ENCODE data around the gene XPNPEP2. TPM values are rescaled to one million over a fixed set of nuclear protein-coding genes. Genes with fewer than 3 reads are reported as not detected.

XPNPEP2 gene
- total RNA-seq, 1 experiment from 2014 or later: not detected

DNA sequence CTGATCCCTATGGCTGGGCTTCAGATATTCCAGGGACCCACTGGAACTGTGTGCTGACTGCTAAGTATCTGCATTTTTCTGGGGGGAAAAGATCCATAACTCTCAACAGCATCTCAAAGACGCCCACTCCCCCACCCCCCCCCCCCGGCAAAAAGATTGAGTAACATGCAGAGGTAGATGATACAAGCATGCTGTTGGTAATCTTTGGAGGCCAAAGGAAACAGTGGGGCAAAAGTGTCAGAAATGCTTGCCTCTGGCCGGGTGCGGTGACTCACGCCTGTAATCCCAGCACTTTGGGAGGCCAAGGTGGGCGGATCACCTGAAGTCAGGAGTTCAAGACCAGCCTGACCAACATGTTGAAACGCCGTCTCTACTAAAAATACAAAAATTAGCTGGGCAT is 12.2 kb downstream of the XPNPEP2 start:
- no peak for DNase-seq (ENCODE audit: low read depth)

DNA sequence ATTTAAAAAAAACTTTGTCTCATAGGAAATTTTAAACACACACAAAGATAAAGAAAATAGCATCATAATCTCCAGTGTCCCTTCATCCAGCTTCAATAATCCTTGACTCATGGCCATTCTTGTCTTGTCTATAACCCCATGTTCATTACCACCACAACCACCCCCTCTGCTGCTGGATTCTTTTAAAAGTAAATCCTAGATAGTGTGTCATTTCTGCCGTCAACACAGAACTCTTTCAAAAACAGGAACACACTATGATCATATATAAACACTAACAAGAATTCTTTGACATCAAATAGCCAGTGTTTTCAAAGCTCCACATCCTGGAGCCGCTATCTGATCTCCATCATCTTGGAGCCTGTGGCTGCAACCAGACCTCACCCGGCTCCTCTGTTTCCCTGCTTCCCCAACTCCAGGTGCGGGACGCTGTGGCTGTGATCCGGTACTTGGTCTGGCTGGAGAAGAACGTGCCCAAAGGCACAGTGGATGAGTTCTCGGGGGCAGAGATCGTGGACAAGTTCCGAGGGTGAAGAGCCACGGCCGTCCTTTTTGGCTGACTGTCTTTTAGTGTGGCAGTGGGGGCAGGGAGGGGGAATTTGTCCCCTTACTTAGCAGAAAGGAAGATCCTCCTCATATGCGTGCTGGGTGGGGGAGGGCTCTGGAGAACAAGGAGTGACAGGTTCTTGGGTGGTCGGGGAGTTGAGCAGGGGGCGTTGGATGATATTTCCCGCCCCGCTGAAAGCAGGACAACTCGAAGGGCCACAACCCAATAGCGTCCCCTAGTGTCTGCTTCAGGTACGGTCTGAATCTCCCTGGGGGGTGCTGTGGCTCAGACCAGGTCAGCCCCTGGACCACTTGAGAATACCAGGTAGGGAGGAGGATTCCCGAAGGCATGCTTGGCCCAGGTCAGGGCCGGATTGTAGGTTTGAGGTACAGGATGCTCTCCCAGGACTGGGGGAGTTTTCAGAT is 15.6 kb downstream of the XPNPEP2 start:
- no peak for DNase-seq (ENCODE audit: low read depth)

DNA sequence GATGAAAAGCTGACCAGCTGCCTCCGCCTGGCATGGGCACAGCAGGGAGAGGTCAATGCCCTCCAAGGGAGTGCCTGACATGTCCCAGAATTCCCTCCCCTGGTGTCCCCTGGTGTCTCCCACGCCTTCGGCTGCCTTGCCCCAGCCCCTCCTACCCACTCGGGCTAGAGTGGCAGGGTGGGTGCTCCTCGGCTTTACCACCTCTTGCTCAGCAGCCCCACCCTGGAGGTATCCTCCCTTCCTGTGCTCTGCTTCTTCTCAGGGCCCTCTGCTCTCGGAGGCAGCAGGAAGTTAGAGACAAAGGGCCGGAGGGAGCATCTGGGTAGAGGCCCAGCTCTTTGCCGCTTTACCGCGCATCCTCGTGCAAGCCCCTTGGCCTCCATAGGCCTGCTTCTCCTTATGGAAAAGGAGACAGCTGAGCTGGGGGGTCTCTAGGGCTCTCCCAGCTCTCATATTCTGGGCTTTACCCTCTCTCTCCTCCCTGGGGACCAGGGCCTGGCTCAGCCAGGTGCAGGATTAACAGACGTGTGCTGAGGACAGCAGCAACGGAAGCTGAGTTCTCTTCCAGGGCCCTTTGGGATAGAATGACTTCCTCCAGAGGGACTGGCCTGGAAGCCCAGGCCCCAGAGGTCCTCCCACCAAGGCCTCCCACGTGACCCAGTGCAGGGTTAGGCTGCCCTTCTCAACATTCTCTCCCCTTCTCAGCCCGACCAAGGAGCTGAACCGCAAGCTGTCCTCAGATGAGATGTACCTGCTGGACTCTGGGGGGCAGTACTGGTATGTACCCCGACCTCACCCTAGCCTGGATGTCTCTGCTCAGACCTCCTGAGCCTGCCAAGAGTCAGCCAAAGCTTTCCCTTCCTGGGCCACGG is 17.2 kb downstream of the XPNPEP2 start:
- no peak for DNase-seq (ENCODE audit: low read depth)

DNA sequence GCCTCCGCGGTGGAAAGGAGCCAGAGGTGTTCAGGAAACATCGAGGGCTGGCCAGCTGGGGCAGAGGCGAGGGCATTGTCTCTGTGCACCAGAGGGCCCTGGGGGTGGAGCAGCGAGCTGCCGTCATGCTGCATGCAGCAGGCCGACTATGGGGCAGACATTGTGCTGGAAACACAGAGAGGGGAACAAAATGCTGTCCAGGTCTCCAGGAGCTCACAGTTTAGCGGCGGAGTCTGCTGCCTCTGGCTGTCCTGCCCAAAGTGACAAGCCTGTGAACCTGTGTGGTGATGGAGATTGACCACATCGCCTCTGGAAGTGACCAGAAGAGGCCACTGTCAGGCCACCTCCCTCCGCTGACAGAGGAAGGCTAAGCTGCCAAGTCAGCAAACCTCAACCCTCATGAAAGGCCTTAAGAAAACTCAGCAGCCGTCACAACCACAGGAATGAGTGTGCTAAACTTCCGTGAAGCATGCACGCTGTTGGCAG is 20.8 kb downstream of the XPNPEP2 start:
- peak; percentile 84 for DNase-seq (ENCODE audit: low read depth)

DNA sequence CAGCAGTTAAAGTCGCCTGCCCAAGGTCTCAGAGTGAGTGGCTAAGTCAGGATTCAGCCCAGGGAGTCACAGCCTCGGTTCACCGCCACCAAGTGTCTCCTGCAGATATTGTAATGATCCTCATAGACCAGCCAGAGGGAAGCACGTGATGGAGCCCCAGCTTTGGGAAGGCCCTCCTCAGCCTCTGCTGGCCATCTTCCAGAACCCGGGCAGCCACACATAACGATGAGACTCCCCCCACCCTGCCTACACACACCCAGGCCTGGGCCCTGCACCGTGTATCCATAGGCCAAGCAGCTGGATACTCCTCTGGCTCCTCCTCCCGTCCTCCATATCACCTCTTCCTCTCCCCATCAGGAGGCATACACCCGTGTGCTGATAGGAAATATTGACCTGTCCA is 21.4 kb downstream of the XPNPEP2 start:
- no peak for DNase-seq (ENCODE audit: low read depth)

DNA sequence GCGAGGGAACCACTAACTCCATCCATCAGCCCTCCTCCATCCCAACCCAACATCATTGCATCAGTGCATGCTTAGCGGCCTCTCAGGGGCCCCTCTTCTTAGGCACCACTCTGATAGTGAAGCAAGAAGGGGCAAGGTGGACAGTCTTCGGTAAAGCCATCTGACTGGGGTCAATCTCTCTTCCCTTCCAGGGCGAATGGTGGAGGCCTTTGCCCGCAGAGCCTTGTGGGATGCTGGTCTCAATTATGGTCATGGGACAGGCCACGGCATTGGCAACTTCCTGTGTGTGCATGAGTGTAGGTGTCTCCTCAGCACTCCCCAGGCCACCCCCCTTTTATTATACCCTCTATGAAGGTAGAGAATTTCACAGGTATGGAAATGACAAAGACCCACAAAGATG is 22.2 kb downstream of the XPNPEP2 start:
- no peak for DNase-seq (ENCODE audit: low read depth)

DNA sequence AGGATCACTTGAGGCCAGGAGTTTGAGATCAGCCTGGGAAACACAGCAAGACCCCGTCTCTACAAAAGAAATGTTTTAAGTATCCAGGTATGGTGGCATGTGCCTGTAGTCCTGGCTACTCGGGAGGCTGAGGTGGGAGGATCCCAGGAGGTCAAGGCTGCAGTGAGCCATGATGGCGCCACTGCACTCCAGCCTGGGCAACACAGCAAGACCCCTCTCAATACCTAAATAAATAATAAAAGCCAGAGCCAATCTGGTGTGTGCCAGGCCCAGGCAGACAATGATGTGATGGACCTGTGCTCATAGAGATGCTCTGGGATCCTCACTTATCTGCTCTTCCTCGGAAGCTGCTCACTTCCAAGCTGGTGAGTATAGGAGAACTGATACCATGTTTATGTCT is 22.8 kb downstream of the XPNPEP2 start:
- no peak for DNase-seq (ENCODE audit: low read depth)

DNA sequence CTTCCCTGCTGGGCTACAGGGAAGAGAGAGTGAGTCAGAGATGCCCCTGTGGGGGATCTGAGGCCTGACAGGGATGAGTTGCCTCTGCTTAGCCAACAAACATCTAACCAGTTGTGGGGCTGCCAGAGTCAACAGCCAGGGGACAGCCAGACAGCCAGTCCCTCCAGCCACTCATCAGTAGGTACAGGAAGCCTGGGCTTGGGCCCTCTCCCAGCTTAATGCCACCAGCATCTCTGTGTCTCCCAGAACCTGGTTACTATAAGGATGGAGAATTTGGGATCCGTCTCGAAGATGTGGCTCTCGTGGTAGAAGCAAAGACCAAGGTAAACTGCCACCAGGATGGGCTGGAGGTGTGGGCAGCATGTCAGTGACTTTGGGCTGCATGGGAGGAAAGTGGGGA is 23.7 kb downstream of the XPNPEP2 start:
- no peak for DNase-seq (ENCODE audit: low read depth)

DNA sequence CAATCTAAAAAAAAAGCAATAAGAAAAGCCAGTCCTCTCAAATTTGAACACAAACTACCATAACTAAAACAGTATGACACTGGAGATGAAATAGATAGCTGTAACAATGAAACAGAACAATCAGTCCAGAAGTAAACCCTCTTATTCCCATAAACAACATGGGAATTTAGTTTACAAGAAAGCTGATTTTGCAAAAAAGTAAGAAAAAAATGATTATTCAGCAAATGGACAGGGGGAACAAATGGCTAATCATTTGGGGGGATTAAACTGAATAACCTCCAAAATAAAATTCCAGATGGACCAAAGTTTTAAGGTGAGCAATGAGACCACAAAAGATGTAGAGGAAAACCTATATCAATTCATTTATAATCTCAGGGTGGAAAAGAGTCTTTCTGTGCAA is 24.9 kb downstream of the XPNPEP2 start:
- DNase-seq (ENCODE audit: low read depth): no peak

DNA sequence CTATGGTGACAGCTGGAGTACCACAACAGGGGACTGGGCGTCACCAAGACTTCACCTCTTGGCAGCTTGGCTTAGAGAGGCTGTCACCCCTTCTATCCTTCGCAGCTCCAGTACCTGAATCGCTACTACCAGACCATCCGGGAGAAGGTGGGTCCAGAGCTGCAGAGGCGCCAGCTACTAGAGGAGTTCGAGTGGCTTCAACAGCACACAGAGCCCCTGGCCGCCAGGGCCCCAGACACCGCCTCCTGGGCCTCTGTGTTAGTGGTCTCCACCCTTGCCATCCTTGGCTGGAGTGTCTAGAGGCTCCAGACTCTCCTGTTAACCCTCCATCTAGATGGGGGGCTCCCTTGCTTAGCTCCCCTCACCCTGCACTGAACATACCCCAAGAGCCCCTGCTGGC is 29.4 kb downstream of the XPNPEP2 start:
- no peak for DNase-seq (ENCODE audit: low read depth)

DNA sequence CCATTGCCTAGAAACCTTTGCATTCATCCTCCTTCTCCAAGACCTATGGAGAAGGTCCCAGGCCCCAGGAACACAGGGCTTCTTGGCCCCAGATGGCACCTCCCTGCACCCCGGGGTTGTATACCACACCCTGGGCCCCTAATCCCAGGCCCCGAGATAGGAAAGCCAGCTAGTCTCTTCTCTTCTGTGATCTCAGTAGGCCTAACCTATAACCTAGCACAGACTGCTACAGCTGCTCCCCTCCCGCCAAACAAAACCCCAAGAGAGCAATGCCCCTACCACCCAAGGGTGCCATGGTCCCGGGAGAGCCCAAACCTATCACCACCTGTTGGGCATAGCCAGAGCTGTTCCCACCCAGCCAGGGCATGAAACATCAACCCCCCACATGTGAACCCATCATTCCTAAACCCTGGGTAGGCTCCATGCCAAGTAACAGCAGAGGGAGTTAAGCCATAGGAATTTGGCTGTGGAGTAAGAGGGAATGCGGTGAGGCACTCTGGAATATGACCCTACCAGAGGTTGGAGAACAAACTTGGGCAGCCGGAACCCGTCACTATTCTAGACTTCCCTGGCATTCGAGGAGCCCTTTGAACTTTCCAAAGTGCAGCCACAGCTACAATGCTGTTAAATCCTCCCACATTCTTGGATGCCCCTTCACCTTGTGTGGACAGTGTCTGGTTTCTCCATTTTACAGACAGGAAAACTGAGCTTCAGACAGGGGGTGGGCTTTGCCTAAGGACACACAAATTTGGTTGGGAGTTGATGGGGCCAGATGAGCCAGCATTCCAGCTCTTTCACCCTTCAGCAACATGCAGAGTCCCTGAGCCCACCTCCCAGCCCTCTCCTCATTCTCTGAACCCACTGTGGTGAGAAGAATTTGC is 30.0 kb downstream of the XPNPEP2 start:
- DNase-seq (ENCODE audit: low read depth): no peak

DNA sequence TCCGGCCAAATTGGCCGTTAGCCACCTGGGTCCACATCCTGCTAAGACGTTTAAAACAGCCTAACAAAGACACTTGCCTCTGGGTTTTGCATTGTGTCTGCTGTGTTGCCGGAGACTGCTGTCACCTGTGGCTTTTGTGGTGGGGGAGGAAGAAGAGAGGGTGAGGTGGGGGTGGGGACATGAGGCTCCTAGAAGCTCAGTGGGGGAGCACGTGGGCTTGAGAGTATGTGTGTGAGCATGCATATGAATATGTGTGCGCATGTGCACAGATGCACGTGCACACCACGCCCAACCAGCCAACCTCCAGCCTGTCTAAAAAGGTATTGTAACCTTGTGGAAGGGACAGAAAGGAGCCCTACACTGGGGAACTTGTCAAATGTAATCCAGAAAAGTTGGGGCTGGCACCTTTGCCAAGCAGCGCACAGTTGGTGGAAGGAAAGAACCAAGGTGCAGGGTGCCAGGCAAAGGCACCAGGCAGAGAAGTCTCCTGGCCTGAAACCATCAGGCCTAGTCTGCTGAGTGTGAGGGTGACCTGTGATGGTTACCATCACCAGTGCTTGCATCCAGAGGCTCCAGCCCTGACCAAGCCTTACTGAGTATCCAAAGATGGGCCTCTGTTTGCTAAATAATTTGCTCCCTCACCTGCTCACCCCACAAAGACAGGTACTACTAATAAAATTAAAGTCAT is 30.8 kb downstream of the XPNPEP2 start:
- DNase-seq (ENCODE audit: low read depth): no peak

DNA sequence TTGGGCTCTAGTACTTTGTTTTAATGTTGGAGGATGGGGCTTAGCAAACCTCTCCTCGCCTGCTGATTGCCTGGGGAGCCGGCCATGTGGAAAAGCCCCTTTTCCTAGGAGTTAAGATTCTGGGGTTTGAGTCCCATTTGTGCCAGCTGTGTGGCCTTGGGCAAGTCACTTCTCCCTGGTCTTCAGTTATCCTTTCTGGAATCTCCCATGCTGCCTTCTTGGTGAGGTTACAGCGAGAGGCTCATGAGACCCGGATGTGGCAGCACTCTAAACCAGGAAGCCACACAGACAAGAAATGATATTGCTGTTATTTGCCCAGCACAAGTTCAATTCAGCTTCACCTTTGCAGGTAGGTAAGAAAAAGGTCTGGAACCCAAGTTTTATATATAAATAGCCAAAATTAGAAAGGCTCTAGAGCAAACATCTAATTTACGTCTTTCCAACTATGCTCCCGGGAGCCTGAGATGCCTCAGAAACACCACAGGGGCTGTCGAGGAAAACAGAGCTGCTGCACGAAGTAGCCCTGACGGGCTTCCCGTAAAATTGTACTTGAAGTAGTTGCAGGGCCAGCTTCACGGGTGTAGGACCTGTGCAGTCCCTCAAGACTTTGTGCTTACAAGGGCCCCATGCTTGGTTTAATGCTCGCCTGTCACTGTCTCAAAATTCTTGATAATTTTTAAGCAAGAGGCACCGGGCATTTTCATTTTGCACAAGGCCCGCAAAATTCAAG is 32.7 kb downstream of the XPNPEP2 start:
- DNase-seq (ENCODE audit: low read depth): no peak

DNA sequence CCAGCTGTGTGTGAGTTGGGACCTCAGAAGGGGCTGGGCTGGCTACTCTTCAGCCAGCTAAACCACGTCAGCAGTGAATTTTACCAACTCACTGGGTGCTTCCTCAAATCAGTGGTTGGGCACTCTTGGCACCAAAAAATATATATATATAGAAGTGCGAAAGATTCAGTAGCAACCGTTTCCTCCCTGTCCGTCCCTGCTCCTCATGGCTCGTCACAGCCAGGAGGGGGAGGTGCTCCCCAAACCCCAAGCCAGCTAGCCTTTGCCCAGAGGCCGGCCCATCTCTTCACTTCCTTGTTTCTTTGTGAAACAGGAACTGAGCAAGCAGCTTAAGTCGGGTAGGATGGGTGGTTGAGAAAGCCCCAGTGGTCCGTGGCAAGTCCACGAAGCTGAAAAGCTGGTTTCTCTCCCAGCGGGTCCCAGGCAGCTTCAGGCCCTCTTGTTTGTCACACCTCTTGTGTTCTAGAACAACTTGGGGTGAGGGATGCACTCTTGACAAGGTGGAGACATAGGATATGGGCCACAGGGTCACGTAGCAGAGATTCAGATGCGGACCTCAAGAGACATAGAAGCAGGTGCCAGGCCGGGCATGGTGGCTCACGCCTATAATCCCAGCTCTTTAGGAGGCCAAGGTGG is 34.1 kb downstream of the XPNPEP2 start:
- no peak for DNase-seq (ENCODE audit: low read depth)

DNA sequence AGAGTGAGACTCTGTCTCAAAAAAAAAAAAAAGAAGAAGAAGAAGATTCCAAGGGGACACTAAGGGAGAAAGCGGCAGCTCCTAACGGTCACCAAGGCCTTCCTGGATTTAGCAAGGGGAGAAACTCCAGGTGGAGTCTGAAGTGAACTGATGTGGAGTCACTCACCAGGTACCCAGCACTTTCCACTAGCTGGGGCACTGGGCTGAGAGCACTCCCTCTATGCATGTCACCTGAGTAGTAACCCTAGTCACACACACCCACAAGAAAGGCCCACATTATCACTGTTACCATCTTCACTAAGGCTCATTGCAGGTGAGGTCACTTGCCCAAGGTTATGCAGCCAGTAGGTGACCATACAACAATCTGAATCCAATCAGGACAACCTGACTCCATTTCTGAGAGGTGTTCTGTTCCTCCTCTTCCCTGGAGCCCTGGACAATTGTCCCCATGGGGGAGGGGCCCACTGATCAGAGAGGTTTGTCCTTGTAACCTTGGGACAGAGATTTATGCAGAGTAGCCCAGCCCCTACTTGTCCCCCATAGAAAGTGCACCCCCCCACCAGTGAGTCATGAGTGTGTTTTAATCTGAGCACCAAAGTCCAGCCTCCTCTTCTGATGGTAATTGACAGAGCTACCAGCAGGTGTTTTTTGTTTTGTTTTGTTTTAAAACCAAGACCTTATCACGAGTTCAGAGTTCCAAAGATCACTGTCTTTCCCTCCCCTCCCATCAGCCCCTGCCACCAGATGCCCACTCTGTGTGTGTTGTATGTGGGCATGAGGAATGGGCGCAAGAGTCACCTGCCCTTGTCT is 35.1 kb downstream of the XPNPEP2 start:
- no peak for DNase-seq (ENCODE audit: low read depth)

DNA sequence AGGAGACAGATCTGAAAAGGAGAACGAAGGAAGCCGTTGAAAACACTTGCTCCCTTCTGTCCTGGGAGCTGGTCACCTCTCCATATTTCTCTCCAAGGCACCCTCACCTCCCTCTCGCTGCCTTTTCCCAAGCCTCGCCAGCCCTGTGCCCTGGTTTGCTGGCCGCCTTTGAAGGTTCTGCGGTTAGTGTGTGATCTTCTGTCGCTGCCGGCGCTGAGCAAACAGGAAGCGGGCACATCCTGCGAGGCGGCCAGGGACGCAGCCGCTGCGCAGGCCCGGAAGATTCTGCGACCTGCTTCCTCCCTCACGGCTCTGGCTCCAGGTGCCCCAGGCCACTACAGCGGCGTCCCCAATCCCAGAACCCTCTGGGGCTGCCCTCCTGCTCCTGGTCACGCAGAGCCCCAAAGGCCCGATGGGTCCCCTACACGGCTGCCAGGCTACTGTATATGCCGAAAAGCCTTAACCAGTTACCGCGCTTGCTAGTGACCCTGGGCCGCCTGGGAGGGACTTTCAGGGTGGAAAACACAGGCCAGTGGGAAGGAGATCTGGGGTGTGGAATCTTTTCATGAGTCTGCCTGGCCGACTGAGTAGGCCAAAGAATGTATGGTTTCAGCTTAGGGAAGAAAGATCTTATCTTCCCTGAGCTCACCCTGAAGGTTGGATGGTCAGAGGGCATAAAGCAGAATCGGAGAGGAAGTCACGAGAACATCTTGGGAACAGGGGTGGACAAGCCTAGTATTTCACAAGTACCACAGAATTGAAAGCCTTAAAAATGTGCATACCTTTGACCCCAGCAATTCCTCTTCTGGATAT is 38.6 kb downstream of the XPNPEP2 start:
- DNase-seq (ENCODE audit: low read depth): no peak

DNA sequence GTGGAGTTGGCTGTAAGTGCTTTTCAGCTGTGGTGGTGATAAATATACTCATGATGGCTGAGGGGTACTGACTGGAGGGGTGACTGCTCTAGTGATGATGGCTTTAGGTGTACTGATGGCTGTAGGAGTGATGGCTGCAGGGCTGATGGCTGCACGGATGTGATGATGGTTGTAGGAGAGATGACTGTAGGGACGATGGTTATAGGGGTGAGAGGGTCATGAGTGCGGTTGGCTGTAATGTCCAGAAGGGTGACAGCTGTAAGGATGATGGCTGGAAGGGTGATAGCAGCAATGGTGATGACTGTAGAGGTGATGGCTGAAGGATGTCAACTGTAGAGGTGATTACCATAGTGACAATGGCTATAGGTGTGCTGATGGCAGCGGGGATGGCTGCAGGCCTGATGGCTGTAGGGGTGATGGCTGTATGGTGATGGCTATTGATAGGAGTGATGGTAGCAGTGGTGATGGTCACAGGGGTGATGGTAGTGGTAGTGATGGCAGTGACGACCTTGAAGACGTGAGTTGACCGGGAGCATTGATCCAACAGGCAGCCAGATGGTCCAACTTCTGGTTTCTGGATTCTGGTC is 40.4 kb downstream of the XPNPEP2 start:
- no peak for DNase-seq (ENCODE audit: low read depth)

DNA sequence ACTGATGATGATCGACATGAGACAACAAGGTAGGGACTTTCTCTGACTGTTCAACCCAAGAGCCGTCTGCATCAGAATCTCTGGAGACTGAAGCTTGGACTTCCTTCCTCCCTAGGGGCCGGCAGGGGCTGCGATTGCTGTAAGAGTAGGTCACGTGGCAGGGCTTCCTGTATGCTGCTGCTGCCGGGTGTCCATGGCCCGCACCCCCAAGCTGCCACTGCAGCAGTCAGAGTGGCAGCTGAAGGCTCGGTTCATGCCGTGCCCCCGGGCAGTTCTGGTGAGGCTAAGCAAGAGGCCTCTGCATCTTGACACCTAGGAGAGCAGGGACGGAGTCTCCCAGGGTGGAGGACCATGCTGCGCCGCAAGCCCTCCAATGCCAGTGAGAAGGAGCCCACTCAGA is 41.0 kb downstream of the XPNPEP2 start, which contains the start of gene SASH3:
Gene SASH3 (plus strand): TSS at position 203 of the 400 bp plus-strand sequence. CDS start 149 bp downstream, at position 352.
- no peak for DNase-seq (ENCODE audit: low read depth)
